Astrocyte of the cerebellum (primary cell): Measurements from ENCODE around the gene TAS2R41.
"Not testable (repeated sequence)": the region's sequence is repeated elsewhere in the genome, so short reads cannot be mapped to it uniquely, and the experiment has no call there.

Source experiments
- DNase-seq: peaks from one replicate; pipeline ENCODE4 v3.0.0-alpha.2; 2011; ENCODE audit warnings: low read depth
- H3K4me3 ChIP-seq: 2 replicates; pipeline ENCODE4 v1.5.1; 2011; ENCODE audit warnings: mild to moderate bottlenecking, low read depth, low read length, moderate library complexity
- CTCF ChIP-seq: IDR thresholded peaks from 2 replicates; pipeline ENCODE4 v1.5.1; 2012; ENCODE audit warnings: low read length, low read depth, moderate library complexity, mild to moderate bottlenecking; ENCODE audit errors: missing control alignments
- in situ Hi-C: cut with HindIII; loops from 2 replicates; pipeline ENCODE4 v1.10.0; 2017; ENCODE audit warnings: low sequenced_read_pairs

The TAS2R41 gene

GRCh38 chr7:143460271-143460979 is 17.2 kb upstream of the TAS2R41 start:
- in situ Hi-C loops, result no loop called here

GRCh38 chr7:143462045-143462444 is 15.6 kb upstream of the TAS2R41 start:
- DNase-seq, result no peak
- no peak overlapping the region for H3K4me3 ChIP-seq
- in situ Hi-C loops, result no loop called here
- no peak for TF ChIP-seq CTCF

More at GRCh38 chr7:143460271-143460979, 17.2 kb upstream of the TAS2R41 start:
- no peak for TF ChIP-seq CTCF
- no peak overlapping the region for H3K4me3 ChIP-seq
- DNase-seq, result no peak

- in situ Hi-C loops, result no loop called here
- no peak overlapping the region for H3K4me3 ChIP-seq
- TF ChIP-seq CTCF, result no peak
- DNase-seq, result no peak
Measured at GRCh38 chr7:143463556-143463955, 14.1 kb upstream of the TAS2R41 start.

GRCh38 chr7:143463957-143464356 is 13.7 kb upstream of the TAS2R41 start:
- H3K4me3 ChIP-seq, result no peak overlapping the region
- in situ Hi-C loops, result no loop called here
- no peak for DNase-seq
- no peak for TF ChIP-seq CTCF

GRCh38 chr7:143467724-143468123 is 9.9 kb upstream of the TAS2R41 start:
- no peak for DNase-seq
- H3K4me3 ChIP-seq, result no peak overlapping the region
- in situ Hi-C loops, result no loop called here
- no peak for TF ChIP-seq CTCF

GRCh38 chr7:143472071-143472689 is 5.5 kb upstream of the TAS2R41 start:
- in situ Hi-C loops, DNase-seq: not testable (repeated sequence)

GRCh38 chr7:143479055-143479766 is 1.5 kb downstream of the TAS2R41 start:
- DNase-seq, result no peak
- TF ChIP-seq CTCF, result no peak
- in situ Hi-C loops, result no loop called here
- no peak overlapping the region for H3K4me3 ChIP-seq

More at GRCh38 chr7:143472071-143472689, 5.5 kb upstream of the TAS2R41 start:
- H3K4me3 ChIP-seq, result not testable (repeated sequence)
